Neuron (in vitro differentiated cells): ENCODE data around the gene TERB2.
"Not testable (repeated sequence)": the region's sequence is repeated elsewhere in the genome, so short reads cannot be mapped to it uniquely, and the experiment has no call there.

Experiments used
- H2AFZ ChIP-seq: one replicate; pipeline ENCODE4 v1.6.1; 2013; ENCODE audit warnings: low read depth, mild to moderate bottlenecking, inconsistent platforms, low read length, moderate library complexity
- H3K27me3 ChIP-seq: one replicate; pipeline ENCODE4 v1.6.1; 2013; ENCODE audit warnings: low read length; ENCODE audit not compliant: insufficient read depth
- H3K36me3 ChIP-seq: one replicate; pipeline ENCODE4 v1.6.1; 2013; ENCODE audit warnings: low read length; ENCODE audit not compliant: insufficient read depth
- H3K4me1 ChIP-seq: one replicate; pipeline ENCODE4 v1.6.1; 2013; ENCODE audit warnings: low read length; ENCODE audit not compliant: insufficient read depth
- H3K4me3 ChIP-seq: 2 replicates; pipeline ENCODE4 v1.5.1; 2013; ENCODE audit warnings: mild to moderate bottlenecking, low read length, moderate library complexity
- H3K9me3 ChIP-seq: one replicate; pipeline ENCODE4 v1.6.1; 2013; ENCODE audit warnings: low read length

The TERB2 gene

GRCh38 chr15:45020222-45020900 lies 63.9 kb downstream of the TERB2 start:
- H3K36me3 ChIP-seq, H3K27me3 ChIP-seq, H3K4me1 ChIP-seq, H3K9me3 ChIP-seq, H3K4me3 ChIP-seq, H2AFZ ChIP-seq: not testable (repeated sequence)

- H2AFZ ChIP-seq, H3K4me3 ChIP-seq, H3K36me3 ChIP-seq, H3K9me3 ChIP-seq, H3K27me3 ChIP-seq, H3K4me1 ChIP-seq: not testable (repeated sequence)
Measured at GRCh38 chr15:45020901-45021259, 64.4 kb downstream of the TERB2 start.

GRCh38 chr15:45021348-45021747 lies 64.9 kb downstream of the TERB2 start:
- H2AFZ ChIP-seq = no peak overlapping the region
- H3K4me3 ChIP-seq = no peak overlapping the region
- no peaks in the 10 kb centered on the region for H3K9me3 ChIP-seq
- H3K36me3 ChIP-seq = no peaks in the 10 kb centered on the region
- H3K4me1 ChIP-seq = peaks cover 8% of the 10 kb centered on the region
- no peaks in the 10 kb centered on the region for H3K27me3 ChIP-seq

- H3K4me3 ChIP-seq = peak within 1 kb of the TSS; percentile 69
- H3K4me1 ChIP-seq = peaks cover 8% of the 10 kb centered on the region
- peak within 1 kb of the TSS; percentile 59 for H2AFZ ChIP-seq
- no peaks in the 10 kb centered on the region for H3K36me3 ChIP-seq
- no peaks in the 10 kb centered on the region for H3K27me3 ChIP-seq
- H3K9me3 ChIP-seq = no peaks in the 10 kb centered on the region
Measured at GRCh38 chr15:45022871-45023658, 66.6 kb downstream of the TERB2 start, which contains the start of gene SORD. Gene SORD, plus strand, starts transcription at chr15:45023195. Its CDS starts 89 bp downstream, at chr15:45023284.

GRCh38 chr15:45023659-45024225 lies 67.3 kb downstream of the TERB2 start:
- peaks cover under 1% of the 10 kb centered on the region for H3K9me3 ChIP-seq
- H3K4me1 ChIP-seq = peaks cover 8% of the 10 kb centered on the region
- peak overlapping the region; percentile 69 for H3K4me3 ChIP-seq
- H3K27me3 ChIP-seq = no peaks in the 10 kb centered on the region
- no peaks in the 10 kb centered on the region for H3K36me3 ChIP-seq
- H2AFZ ChIP-seq = peak overlapping the region; percentile 59

- not testable (repeated sequence) for H3K9me3 ChIP-seq, H3K27me3 ChIP-seq, H3K4me3 ChIP-seq, H3K36me3 ChIP-seq, H3K4me1 ChIP-seq, H2AFZ ChIP-seq
Measured at GRCh38 chr15:45024649-45025048, 68.2 kb downstream of the TERB2 start.

- not testable (repeated sequence) for H3K36me3 ChIP-seq, H3K9me3 ChIP-seq, H3K27me3 ChIP-seq, H3K4me3 ChIP-seq, H2AFZ ChIP-seq, H3K4me1 ChIP-seq
Measured at GRCh38 chr15:45025627-45026026, 69.1 kb downstream of the TERB2 start.

- H3K9me3 ChIP-seq = peaks cover 11% of the 10 kb centered on the region
- H3K4me1 ChIP-seq = peaks cover 8% of the 10 kb centered on the region
- H3K27me3 ChIP-seq = no peaks in the 10 kb centered on the region
- H2AFZ ChIP-seq = no peak overlapping the region
- H3K4me3 ChIP-seq = no peak overlapping the region
- peaks cover 14% of the 10 kb centered on the region for H3K36me3 ChIP-seq
Measured at GRCh38 chr15:45026651-45027190, 70.2 kb downstream of the TERB2 start.

GRCh38 chr15:45027220-45027619 lies 70.7 kb downstream of the TERB2 start:
- Histone ChIP-seq H3K36me3 (peaks cover 14% of the 10 kb centered on the region), H3K27me3 (no peaks in the 10 kb centered on the region), H2AFZ (no peak overlapping the region), H3K9me3 (peaks cover 11% of the 10 kb centered on the region), H3K4me3 (no peak overlapping the region), H3K4me1 (peaks cover 8% of the 10 kb centered on the region)
